OCI-LY3 (cell line): ENCODE measurements around the gene NCK2.

ENCODE experiments used
- H2AFZ ChIP-seq: fragments of 200-600, 300-600 bp; shearing (Covaris generic); 2 replicates; pipeline ENCODE4 v1.6.0; 2014; ENCODE audit warnings: antibody characterized with exemption, low read depth, low read length
- H3K27ac ChIP-seq: fragments of 200-600, 300-600 bp; sonication (generic); 2 replicates; pipeline ENCODE4 v1.5.1; 2014; ENCODE audit warnings: mild to moderate bottlenecking, low read length, moderate library complexity, mixed read lengths
- H3K27me3 ChIP-seq: fragments of 200-600, 300-600 bp; sonication (generic); 2 replicates; pipeline ENCODE4 v1.6.1; 2014; ENCODE audit warnings: low read depth, low read length, mixed read lengths
- H3K36me3 ChIP-seq: fragments of 200-600, 300-600 bp; sonication (generic); replicated peaks from 2 replicates; pipeline ENCODE3; 2014; ENCODE audit warnings: low read depth, low read length, mixed read lengths
- H3K4me1 ChIP-seq: fragments of 300-600, 200-600 bp; sonication (generic); 2 replicates; pipeline ENCODE4 v1.6.1; 2014; ENCODE audit warnings: low read length, mixed read lengths
- H3K4me2 ChIP-seq: fragments of 200-600, 300-600 bp; sonication (generic); 2 replicates; pipeline ENCODE4 v1.6.1; 2014; ENCODE audit warnings: low read length, mixed read lengths
- H3K4me3 ChIP-seq: fragments of 300-600, 200-600 bp; sonication (generic); 2 replicates; pipeline ENCODE4 v1.5.1; 2014; ENCODE audit warnings: antibody characterized with exemption, mild to moderate bottlenecking, low read length, moderate library complexity
- H3K79me2 ChIP-seq: fragments of 300-600, 200-600 bp; shearing (Covaris generic); 2 replicates; pipeline ENCODE4 v1.6.1; 2014; ENCODE audit warnings: mild to moderate bottlenecking, low read length, mixed read lengths
- H3K9ac ChIP-seq: fragments of 300-600, 200-600 bp; shearing (Covaris generic); 2 replicates; pipeline ENCODE4 v1.6.0; 2014; ENCODE audit warnings: mild to moderate bottlenecking, low read length, moderate library complexity
- H3K9me3 ChIP-seq: fragments of 200-600, 300-600 bp; shearing (Covaris generic); 2 replicates; pipeline ENCODE4 v1.6.1; 2014; ENCODE audit warnings: low read length, mixed read lengths; ENCODE audit not compliant: insufficient read depth
- H4K20me1 ChIP-seq: fragments of 200-600, 300-600 bp; sonication (generic); 2 replicates; pipeline ENCODE4 v1.6.1; 2016; ENCODE audit warnings: low read length, mixed read lengths; ENCODE audit not compliant: insufficient read depth
- EZH2phosphoT487 ChIP-seq: fragments of 200-600 bp; shearing (Covaris generic); IDR thresholded peaks from 2 replicates; pipeline ENCODE4 v1.6.1; 2018; ENCODE audit warnings: antibody characterized with exemption, mixed run types, low read depth
- TF ChIP-seq, protein P1 (sequence below): fragments of 200-600, 300-600 bp; sonication (generic); IDR thresholded peaks from 2 replicates; pipeline ENCODE4 v1.5.1; 2014; ENCODE audit warnings: antibody characterized with exemption, low read length, low read depth

The NCK2 gene

DNA sequence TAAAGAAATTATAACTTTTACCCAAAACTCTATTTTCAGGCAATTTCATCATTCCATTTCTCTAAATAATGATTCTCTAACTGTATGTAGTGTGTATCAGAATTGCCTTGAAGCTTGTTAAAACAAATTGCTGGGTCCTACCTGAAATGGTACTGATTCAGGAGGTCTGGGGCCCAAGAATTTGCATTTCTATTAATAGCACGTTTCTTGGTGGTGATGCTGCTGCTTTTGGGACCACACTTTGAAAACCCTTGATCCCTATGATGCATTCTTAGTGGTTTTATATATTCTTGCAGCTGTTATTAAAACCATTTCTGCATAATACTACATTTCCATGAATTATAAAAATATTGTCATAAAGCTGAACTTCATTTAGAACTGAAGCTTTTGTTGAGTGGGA is 140.7 kb downstream of the NCK2 start:
- H2AFZ ChIP-seq: no peak overlapping the region
- H3K9me3 ChIP-seq: no peaks in the 10 kb centered on the region
- no peak overlapping the region for H3K4me3 ChIP-seq
- H3K27ac ChIP-seq: no peak overlapping the region
- H3K4me2 ChIP-seq: no peak overlapping the region
- peaks cover 6% of the 10 kb centered on the region for H3K4me1 ChIP-seq
- H4K20me1 ChIP-seq: peaks cover 17% of the 10 kb centered on the region
- H3K36me3 ChIP-seq: peaks cover 25% of the 10 kb centered on the region
- no peak overlapping the region for H3K9ac ChIP-seq
- no peaks in the 10 kb centered on the region for H3K27me3 ChIP-seq
- TF ChIP-seq, protein P1, sequence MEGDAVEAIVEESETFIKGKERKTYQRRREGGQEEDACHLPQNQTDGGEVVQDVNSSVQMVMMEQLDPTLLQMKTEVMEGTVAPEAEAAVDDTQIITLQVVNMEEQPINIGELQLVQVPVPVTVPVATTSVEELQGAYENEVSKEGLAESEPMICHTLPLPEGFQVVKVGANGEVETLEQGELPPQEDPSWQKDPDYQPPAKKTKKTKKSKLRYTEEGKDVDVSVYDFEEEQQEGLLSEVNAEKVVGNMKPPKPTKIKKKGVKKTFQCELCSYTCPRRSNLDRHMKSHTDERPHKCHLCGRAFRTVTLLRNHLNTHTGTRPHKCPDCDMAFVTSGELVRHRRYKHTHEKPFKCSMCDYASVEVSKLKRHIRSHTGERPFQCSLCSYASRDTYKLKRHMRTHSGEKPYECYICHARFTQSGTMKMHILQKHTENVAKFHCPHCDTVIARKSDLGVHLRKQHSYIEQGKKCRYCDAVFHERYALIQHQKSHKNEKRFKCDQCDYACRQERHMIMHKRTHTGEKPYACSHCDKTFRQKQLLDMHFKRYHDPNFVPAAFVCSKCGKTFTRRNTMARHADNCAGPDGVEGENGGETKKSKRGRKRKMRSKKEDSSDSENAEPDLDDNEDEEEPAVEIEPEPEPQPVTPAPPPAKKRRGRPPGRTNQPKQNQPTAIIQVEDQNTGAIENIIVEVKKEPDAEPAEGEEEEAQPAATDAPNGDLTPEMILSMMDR: no peak
- no peak for TF ChIP-seq EZH2phosphoT487
- H3K79me2 ChIP-seq: peaks cover 13% of the 10 kb centered on the region

DNA sequence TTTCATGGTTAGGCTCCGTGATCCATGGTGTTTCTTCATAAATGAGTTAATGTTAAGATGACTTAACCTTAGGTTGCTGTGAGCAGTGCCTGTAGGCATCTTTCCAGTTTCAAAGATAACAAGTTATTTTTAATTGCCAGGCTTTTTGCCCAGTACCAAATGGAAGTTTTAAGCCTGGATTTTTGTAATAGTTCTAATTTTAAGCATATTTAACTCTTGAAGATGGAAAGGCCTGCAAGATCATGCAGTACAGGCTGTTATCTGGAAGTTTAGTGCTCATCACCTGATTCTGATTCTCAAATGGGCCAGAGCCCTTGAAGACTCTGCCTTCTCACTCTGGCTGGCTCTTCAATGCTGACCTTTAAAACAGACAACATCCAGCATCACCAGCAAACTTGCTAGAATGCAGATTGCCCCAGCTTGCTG is 141.3 kb downstream of the NCK2 start:
- H3K27ac ChIP-seq: no peak overlapping the region
- peaks cover 25% of the 10 kb centered on the region for H3K36me3 ChIP-seq
- TF ChIP-seq EZH2phosphoT487: no peak
- TF ChIP-seq, protein P1: no peak
- H3K4me2 ChIP-seq: no peak overlapping the region
- no peak overlapping the region for H3K9ac ChIP-seq
- no peak overlapping the region for H2AFZ ChIP-seq
- H3K4me1 ChIP-seq: peaks cover 6% of the 10 kb centered on the region
- H4K20me1 ChIP-seq: peaks cover 17% of the 10 kb centered on the region
- H3K27me3 ChIP-seq: no peaks in the 10 kb centered on the region
- H3K79me2 ChIP-seq: peaks cover 13% of the 10 kb centered on the region
- no peaks in the 10 kb centered on the region for H3K9me3 ChIP-seq
- H3K4me3 ChIP-seq: no peak overlapping the region

DNA sequence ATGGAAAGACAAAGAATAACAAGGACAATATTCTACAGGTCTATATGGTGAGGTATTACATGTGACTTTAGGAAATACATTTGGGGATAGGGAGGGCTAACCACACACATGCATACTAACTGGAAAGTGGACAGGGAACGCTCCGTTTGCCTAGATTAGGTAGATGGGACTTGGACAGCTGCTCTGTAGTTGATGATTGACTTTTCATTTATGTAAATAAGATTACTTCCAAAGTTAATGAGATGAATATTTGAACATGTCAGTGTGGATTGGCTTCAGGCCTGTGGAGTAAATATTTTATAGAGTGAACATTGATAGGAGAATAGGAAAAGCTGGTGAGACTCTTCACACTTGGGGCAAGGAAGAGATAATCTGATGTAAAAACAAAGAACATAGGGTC is 142.0 kb downstream of the NCK2 start:
- H3K79me2 ChIP-seq: peaks cover 13% of the 10 kb centered on the region
- no peak overlapping the region for H3K4me2 ChIP-seq
- peaks cover 17% of the 10 kb centered on the region for H4K20me1 ChIP-seq
- no peak overlapping the region for H3K4me3 ChIP-seq
- H3K27ac ChIP-seq: no peak overlapping the region
- no peak overlapping the region for H2AFZ ChIP-seq
- no peaks in the 10 kb centered on the region for H3K27me3 ChIP-seq
- H3K9me3 ChIP-seq: no peaks in the 10 kb centered on the region
- H3K36me3 ChIP-seq: peaks cover 20% of the 10 kb centered on the region
- no peak overlapping the region for H3K9ac ChIP-seq
- TF ChIP-seq, protein P1: no peak
- no peak for TF ChIP-seq EZH2phosphoT487
- peaks cover 6% of the 10 kb centered on the region for H3K4me1 ChIP-seq

DNA sequence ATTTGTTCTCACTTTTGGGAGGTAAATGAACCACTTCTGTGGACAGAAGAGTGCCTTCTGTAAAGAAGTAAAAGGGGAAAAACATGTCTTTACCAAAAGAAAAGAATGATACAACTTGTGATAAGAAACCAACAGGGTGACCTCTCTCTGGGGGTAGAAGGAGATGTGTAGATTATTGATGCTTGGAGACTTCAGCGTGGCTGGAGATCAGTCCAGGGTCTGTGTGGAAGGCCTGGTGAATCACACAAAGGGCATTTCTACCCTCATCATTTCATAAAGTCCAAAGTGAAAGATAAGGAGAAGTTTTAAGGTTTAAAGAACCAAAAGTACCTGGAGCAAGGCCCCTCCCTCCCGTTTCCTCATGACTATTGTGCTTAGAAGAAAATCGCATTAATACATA is 142.5 kb downstream of the NCK2 start:
- no peak overlapping the region for H2AFZ ChIP-seq
- no peak overlapping the region for H3K4me2 ChIP-seq
- no peak overlapping the region for H3K9ac ChIP-seq
- peaks cover 17% of the 10 kb centered on the region for H4K20me1 ChIP-seq
- no peak for TF ChIP-seq EZH2phosphoT487
- TF ChIP-seq, protein P1: no peak
- H3K27me3 ChIP-seq: no peaks in the 10 kb centered on the region
- no peak overlapping the region for H3K4me3 ChIP-seq
- H3K9me3 ChIP-seq: no peaks in the 10 kb centered on the region
- no peak overlapping the region for H3K27ac ChIP-seq
- peaks cover 6% of the 10 kb centered on the region for H3K4me1 ChIP-seq
- H3K79me2 ChIP-seq: peaks cover 13% of the 10 kb centered on the region
- H3K36me3 ChIP-seq: peaks cover 15% of the 10 kb centered on the region
